Endometrium (tissue), 2 donors: ENCODE measurements around the gene MRPL28.
"Not testable (repeated sequence)": the region's sequence is repeated elsewhere in the genome, so short reads cannot be mapped to it uniquely, and the experiment has no call there.

Experiments
- FAIRE-seq: peaks from 2 replicates; lab custom pipeline; 2012; peaks lifted over from hg19 to GRCh38; lab: Jason Lieb, UNC
- donor health status: control.
- donor health status: control.

Gene MRPL28

GRCh38 chr16:370443-370842 lies at the start of gene MRPL28:
Gene MRPL28, minus strand, starts transcription at chr16:370538. Its CDS starts 320 bp downstream, at chr16:370218.
- FAIRE-seq = peak; percentile 96

DNA sequence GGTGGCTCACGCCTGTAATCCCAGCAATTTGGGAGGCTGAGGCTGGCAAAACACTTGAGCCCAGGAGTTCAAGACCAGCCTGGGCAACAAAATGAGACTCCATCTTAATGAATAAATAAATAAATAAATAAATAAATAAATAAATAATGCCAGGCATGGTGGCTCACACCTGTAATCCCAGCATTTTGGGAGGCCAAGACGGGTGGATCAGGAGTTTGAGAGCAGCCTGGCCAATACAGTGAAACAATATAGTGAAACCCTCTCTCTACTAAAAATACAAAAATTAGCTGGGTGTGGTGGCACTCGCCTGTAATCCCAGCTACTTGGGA lies 44.8 kb upstream of the MRPL28 start:
- FAIRE-seq = not testable (repeated sequence)

GRCh38 chr16:414395-415169 lies 44.2 kb upstream of the MRPL28 start:
- no peak for FAIRE-seq

DNA sequence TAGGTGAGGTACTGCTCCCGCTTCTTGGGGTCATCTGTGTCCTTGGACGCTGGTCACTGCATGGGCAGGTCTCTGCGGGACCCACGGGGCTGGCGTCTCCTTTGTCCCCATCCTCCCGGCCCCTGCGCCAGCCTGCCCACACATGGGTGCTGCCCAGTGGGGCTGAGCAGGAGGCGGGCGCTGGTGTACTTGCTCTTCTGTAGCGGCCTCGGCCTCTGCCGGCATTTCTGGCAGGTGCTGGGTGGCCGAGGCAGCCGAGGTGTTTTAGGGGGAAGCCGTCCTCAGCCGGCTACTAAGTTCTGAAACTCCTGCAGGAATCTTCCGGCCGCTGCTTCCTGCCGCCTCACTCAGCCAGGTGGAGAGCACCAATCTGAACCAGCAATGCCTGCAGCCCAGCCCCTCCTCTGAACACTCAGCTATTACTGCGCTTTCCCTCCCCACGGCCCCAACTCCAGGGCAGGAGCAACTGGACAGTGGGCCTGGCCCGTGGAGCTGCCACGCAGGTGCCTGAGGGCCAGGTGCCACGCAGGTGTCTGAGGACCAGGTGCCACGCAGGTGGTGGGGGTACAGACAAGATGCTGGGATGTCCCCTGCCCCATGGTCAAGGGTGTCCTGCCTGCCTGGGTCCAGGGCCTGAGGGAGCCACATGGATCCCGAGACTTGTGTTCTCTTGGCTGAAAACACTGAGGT lies 41.4 kb upstream of the MRPL28 start:
- FAIRE-seq = no peak

- no peak for FAIRE-seq
Measured at GRCh38 chr16:410516-411178, 40.3 kb upstream of the MRPL28 start.

DNA sequence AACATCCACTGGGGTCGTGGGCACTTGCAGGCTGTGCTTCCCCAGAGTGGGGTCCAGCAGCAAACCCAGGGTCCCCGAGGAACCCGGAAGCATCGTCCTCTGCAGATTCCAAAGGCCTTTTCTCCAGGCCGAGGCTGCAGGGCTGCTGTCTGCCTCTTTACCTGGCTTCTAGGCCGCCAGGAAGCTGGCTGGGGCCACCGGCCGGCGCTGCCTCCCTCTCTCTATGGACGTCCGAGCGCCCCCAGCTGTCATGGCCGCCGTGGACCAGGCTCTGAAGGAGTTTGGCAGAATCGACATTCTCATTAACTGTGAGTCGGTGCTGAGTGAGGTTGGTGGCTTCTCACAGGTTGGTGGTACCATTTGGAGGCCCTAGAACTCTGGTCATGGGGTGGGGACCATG lies 36.9 kb upstream of the MRPL28 start:
- FAIRE-seq = no peak

- FAIRE-seq = no peak
Measured at GRCh38 chr16:405548-406506, 35.5 kb upstream of the MRPL28 start.

- no peak for FAIRE-seq
Measured at GRCh38 chr16:404971-405486, 34.7 kb upstream of the MRPL28 start.

GRCh38 chr16:401468-402348 lies 31.4 kb upstream of the MRPL28 start, which contains the start of gene DECR2:
Gene DECR2, plus strand, starts transcription at chr16:401885. Its CDS starts 79 bp downstream, at chr16:401964.
- FAIRE-seq = no peak

- FAIRE-seq = no peak
Measured at GRCh38 chr16:400061-400591, 29.8 kb upstream of the MRPL28 start.

DNA sequence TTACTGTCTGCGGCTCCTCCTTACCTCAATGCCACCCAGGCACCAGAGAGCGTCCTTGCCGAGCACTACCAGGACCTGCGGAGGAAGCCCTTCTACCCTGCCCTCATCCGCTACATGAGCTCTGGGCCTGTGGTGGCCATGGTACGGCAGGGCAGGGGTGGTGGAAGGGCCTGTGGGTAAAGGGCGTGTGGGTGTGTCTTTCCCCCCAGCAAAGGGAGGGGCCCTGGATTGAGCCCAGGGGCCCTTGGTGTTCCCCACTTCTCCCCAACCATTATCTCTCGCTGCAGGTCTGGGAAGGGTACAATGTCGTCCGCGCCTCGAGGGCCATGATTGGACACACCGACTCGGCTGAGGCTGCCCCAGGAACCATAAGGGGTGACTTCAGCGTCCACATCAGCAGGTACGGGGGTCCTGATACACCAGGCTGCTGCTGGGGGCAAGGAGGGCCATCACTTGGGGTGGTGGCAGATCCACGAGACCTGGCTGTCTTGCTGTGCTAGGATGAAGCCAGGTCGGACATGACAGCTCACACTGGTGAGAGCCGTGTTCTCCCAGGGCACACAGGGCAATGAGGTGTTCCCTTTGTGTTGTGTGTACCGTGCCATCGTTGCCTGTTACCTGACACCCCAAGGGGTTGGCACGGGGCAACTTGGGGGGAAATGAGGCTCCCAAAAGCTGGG lies 29.1 kb upstream of the MRPL28 start:
- FAIRE-seq = no peak

DNA sequence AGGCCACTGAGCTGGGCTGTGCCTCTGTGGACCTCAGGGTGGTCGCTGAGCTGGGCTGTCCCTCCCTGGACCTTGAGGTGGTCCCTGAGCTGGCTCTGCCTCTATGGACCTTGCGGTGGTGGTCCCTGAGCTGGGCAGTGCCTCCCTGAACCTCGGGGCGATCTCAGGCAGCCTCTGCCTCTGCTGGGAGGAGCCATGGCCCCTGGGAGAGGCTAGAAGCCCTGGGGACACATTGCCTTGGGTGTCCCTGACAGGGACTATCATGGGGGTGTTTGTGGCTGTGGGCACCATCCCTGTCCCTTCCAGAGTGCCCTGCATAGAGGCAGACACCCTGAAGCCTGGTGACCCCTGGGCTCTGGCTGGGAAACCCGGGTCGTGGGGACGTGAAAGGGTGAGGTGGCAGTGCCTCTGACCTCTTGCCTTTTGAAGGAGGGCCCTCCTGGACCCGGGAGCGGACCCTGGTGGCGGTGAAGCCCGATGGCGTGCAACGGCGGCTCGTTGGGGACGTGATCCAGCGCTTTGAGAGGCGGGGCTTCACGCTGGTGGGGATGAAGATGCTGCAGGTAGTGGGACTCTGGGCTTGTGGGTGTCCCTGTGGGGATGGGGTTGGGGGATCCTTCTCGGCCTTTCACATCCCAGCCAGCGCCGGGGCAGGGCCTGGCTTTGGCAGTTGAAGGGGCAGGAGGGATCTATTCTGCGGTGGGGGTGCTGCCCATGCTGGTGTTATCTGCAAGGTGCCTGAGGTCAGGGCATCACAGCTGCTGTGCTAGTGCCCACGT lies 28.4 kb upstream of the MRPL28 start:
- FAIRE-seq = no peak

DNA sequence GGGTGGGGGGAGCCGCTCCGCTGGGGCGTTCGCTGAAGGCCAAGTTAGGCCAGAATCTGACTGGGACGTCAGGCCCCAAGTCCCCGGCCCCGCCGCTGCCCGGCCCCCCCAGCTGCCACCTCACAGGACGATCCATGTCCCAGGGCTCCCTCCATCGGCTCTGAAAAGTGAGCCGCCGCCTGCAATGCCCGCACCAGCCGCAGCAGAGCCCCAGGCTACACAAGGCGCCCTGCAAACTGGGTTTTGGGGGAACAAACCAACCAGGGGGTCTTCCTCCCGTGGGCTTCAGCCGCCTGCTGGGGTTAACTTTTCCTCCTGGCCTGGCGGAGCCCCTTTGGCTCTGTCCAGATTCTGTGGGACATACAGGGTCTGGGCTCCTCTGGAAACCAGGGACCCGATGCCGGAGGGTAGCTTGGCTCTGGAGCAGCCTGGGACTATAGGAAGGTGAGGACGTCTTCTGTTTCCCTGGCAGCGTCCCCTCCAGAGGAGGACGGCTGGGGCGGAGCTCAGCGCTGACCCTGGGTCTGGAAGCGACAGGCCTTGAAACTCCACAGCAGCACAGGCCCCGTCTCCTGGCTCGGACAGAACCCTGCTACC lies 27.5 kb upstream of the MRPL28 start:
- FAIRE-seq = no peak

GRCh38 chr16:397135-397661 lies 26.9 kb upstream of the MRPL28 start, which contains the start of gene NME4:
Gene NME4, plus strand, starts transcription at chr16:397199. Its CDS starts 24 bp downstream, at chr16:397223.
- no peak for FAIRE-seq

DNA sequence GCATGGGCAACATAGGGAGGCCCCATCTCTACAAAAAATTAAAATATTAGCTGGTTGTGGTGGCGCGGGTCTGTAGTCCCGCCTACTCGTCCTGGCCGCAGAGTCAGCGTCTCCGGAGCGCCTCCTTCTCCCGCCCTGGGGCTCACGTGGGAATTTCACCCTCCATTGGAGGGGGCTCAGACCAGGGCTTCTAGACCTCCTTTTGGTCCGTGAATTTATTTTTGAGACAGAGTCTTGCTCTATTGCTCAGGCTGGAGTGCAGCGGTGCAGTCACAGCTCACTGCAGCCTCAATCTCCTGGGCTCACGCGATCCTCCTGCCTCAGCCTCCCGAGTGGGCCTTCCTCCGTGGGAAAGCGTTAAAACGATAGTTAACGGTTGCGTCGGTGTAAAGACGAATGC lies 26.3 kb upstream of the MRPL28 start:
- FAIRE-seq = no peak

GRCh38 chr16:396199-396598 lies 25.9 kb upstream of the MRPL28 start:
- FAIRE-seq = no peak

DNA sequence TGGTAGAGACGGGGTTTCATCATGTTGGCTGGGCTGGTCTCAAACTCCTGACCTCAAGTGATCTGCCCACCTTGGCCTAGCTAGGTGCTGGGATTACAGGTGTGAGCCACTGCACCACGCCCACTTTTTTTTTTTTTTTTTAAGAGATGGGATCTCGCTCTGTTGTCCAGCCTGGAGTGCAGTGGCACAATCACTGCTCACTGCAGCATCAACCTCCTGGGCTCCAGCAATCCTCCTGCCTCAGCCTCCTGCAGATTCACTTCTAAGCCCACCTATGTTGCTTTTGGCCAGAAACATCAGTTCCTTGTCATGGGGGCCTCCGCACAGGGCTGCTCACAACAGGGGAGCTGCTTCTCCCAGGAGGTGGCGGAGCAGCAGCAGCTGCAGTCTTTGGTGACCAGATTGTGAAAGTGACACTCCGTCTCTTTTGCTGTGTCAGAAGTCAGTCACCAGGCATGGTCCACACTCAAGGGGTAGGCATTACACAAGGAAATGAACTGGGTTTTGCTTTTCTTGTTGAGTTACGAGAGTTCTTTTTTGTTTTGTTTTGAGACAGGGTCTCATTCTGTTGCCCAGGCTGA lies 22.2 kb upstream of the MRPL28 start:
- FAIRE-seq = no peak

GRCh38 chr16:391885-392335 lies 21.6 kb upstream of the MRPL28 start:
- no peak for FAIRE-seq
